A549 (cell line): Measurements from ENCODE around the gene ARPC5L. TPM values are rescaled to one million over a fixed set of nuclear protein-coding genes. Genes with fewer than 3 reads are reported as not detected.

Source experiments
- ATAC-seq, 2 experiments: fragments of 200-7000 bp in 1 of 2; fragments of >200 bp in 1 of 2; cut with Nextera tagmentation in 1 of 2; cut with Tn5 transposase in 1 of 2; 3 replicates each; pipeline versions ENCODE4 v1.8.0 to v1.9.1; 2018 to 2020; ENCODE audit warnings: mild to moderate bottlenecking in 1 of 2, moderate library complexity in 1 of 2
- CTCF ChIA-PET: fragments of 300-600 bp; sonication (Branson Sonifier 250); formaldehyde crosslinking; extraction: SDS; loops from one replicate; lab custom pipeline; 2021; ENCODE audit warnings: antibody characterized with exemption, inconsistent platforms; lab: Yijun Ruan, JAX
- POLR2A ChIA-PET: fragments of 350-600 bp; formaldehyde crosslinking; extraction: SDS; loops from one replicate; lab custom pipeline; 2021; ENCODE audit warnings: antibody characterized with exemption, inconsistent platforms; lab: Yijun Ruan, JAX
- DNase-seq, 2 experiments: peaks; one replicate each; pipeline versions ENCODE4 v3.0.0 to v3.0.0-alpha.2; 2011 to 2016; ENCODE audit warnings: low read depth in 1 of 2, low spot score in 1 of 2
- FAIRE-seq: peaks from 2 replicates; lab custom pipeline; 2011; peaks lifted over from hg19 to GRCh38; lab: Jason Lieb, UNC
- H3K27ac ChIP-seq, 2 experiments: fragments of >200 bp; sonication (Bioruptor Twin); formaldehyde crosslinking; 3 replicates each; pipeline ENCODE4 v1.5.1; 2016 to 2017
- H3K4me1 ChIP-seq: fragments of >200 bp; sonication (Bioruptor Twin); formaldehyde crosslinking; 3 replicates; pipeline ENCODE4 v1.6.1; 2016
- H3K4me2 ChIP-seq: fragments of >200 bp; sonication (Bioruptor Twin); formaldehyde crosslinking; 3 replicates; pipeline ENCODE4 v1.6.1; 2016
- H3K4me3 ChIP-seq: fragments of >200 bp; sonication (Bioruptor Twin); formaldehyde crosslinking; 3 replicates; pipeline ENCODE4 v1.5.1; 2016
- H3K9me3 ChIP-seq: fragments of >200 bp; sonication (Bioruptor Twin); formaldehyde crosslinking; 3 replicates; pipeline ENCODE4 v1.6.1; 2016
- BCL3 ChIP-seq: fragments of >200 bp; sonication (Bioruptor Twin); formaldehyde crosslinking; IDR thresholded peaks from 3 replicates; pipeline ENCODE4 v1.6.1; 2016
- CBX2 ChIP-seq: fragments of 200-600 bp; sonication (generic); IDR thresholded peaks from 2 replicates; pipeline ENCODE4 v1.6.1; 2016; ENCODE audit warnings: low read depth, mild to moderate bottlenecking, borderline replicate concordance
- CTCF ChIP-seq: fragments of >200 bp; sonication (Bioruptor Twin); formaldehyde crosslinking; IDR thresholded peaks from 3 replicates; pipeline ENCODE4 v1.5.1; 2016
- E2F6 ChIP-seq: IDR thresholded peaks from 2 replicates; pipeline ENCODE4 v1.6.1; 2012; ENCODE audit warnings: low read depth, borderline replicate concordance
- EHF ChIP-seq: fragments of 250-450 bp; sonication (Bioruptor Pico); IDR thresholded peaks from 2 replicates; pipeline ENCODE4 v1.5.0; 2020; ENCODE audit warnings: mild to moderate bottlenecking
- ELK1 ChIP-seq: fragments of 150-350 bp; IDR thresholded peaks from 2 replicates; pipeline ENCODE4 v1.6.1; 2014; ENCODE audit warnings: low read depth, mild to moderate bottlenecking, low read length
- FOSL2 ChIP-seq, 2 experiments: fragments of 450-650 bp in 1 of 2; fragments of >200 bp in 1 of 2; sonication (Bioruptor Twin) in 1 of 2; formaldehyde crosslinking; IDR thresholded peaks; 2 replicates each; pipeline versions ENCODE4 v1.5.0 to v1.6.1; 2016 to 2020; ENCODE audit warnings: mild to moderate bottlenecking in 1 of 2, moderate library complexity in 1 of 2
- FOXS1 ChIP-seq: fragments of 250-450 bp; sonication (Bioruptor Pico); IDR thresholded peaks from 2 replicates; pipeline ENCODE4 v1.5.0; 2020; ENCODE audit warnings: mild to moderate bottlenecking, moderate library complexity
- HDAC2 ChIP-seq: fragments of 200-600 bp; sonication (generic); IDR thresholded peaks from 2 replicates; pipeline ENCODE4 v1.6.1; 2016
- HEYL ChIP-seq: fragments of 250-450 bp; sonication (Bioruptor Pico); IDR thresholded peaks from 2 replicates; pipeline ENCODE4 v1.8.0; 2021; ENCODE audit warnings: mild to moderate bottlenecking, moderate library complexity
- HOXB13 ChIP-seq: fragments of 250-450 bp; sonication (Bioruptor Pico); IDR thresholded peaks from 2 replicates; pipeline ENCODE4 v1.5.0; 2020; ENCODE audit warnings: low read depth, mild to moderate bottlenecking, moderate library complexity
- HOXB5 ChIP-seq: fragments of 250-450 bp; sonication (Bioruptor Pico); IDR thresholded peaks from 2 replicates; pipeline ENCODE4 v1.5.0; 2020; ENCODE audit warnings: mild to moderate bottlenecking, moderate library complexity
- JUN ChIP-seq, 2 experiments: fragments of >200 bp; sonication (Bioruptor Twin); formaldehyde crosslinking; IDR thresholded peaks; 2 replicates in 1 of 2; 3 replicates in 1 of 2; pipeline ENCODE4 v1.6.1; 2016 to 2017
- KDM1A ChIP-seq: fragments of 200-600 bp; sonication (generic); IDR thresholded peaks from 2 replicates; pipeline ENCODE4 v1.6.1; 2016; ENCODE audit warnings: low read depth, mild to moderate bottlenecking
- KDM5A ChIP-seq: fragments of 200-600 bp; sonication (generic); IDR thresholded peaks from 2 replicates; pipeline ENCODE4 v1.6.1; 2016; ENCODE audit warnings: antibody characterized with exemption, mild to moderate bottlenecking
- MAX ChIP-seq: IDR thresholded peaks from 2 replicates; pipeline ENCODE4 v1.6.1; 2012
- NPAS2 ChIP-seq: fragments of 250-450 bp; sonication (Bioruptor Pico); IDR thresholded peaks from 2 replicates; pipeline ENCODE4 v1.8.0; 2022; ENCODE audit warnings: mild to moderate bottlenecking, moderate library complexity, borderline replicate concordance
- PBX3 ChIP-seq: IDR thresholded peaks from 2 replicates; pipeline ENCODE4 v1.6.1; 2012
- PHF8 ChIP-seq: fragments of 200-600 bp; sonication (generic); IDR thresholded peaks from 2 replicates; pipeline ENCODE4 v1.6.1; 2016; ENCODE audit warnings: low read depth, mild to moderate bottlenecking, antibody characterized with exemption, moderate library complexity, borderline replicate concordance
- POLR2A ChIP-seq: IDR thresholded peaks from 2 replicates; pipeline ENCODE4 v1.6.1; 2012; ENCODE audit warnings: mild to moderate bottlenecking, low read length
- POLR2AphosphoS2 ChIP-seq: conservative IDR thresholded peaks from 2 replicates; pipeline ENCODE4 v1.6.1; 2012; ENCODE audit warnings: low read length, improper control_type of control experiment, inconsistent platforms
- REST ChIP-seq: fragments of 200-600 bp; sonication (generic); IDR thresholded peaks from 2 replicates; pipeline ENCODE4 v1.6.1; 2016; ENCODE audit warnings: antibody characterized with exemption, mild to moderate bottlenecking, moderate library complexity
- RNF2 ChIP-seq: fragments of 200-600 bp; sonication (generic); IDR thresholded peaks from 2 replicates; pipeline ENCODE4 v1.6.1; 2016; ENCODE audit warnings: low read depth, mild to moderate bottlenecking, antibody characterized with exemption, moderate library complexity, borderline replicate concordance
- ZFP36 ChIP-seq: fragments of 450-650 bp; IDR thresholded peaks from 2 replicates; pipeline ENCODE4 v1.6.1; 2014; ENCODE audit warnings: borderline replicate concordance; ENCODE audit not compliant: partially characterized antibody
- WGBS: methylation state at CpG from one replicate; pipeline ENCODE4 v1.1.6; 2017; ENCODE audit errors: missing lambda C conversion rate; 5-methylcytosine and 5-hydroxymethylcytosine counted together
- polyA plus RNA-seq, 4 experiments: library from polyadenylated mRNA; depleted of rRNA in 3 of 4; stranded (reverse); fragments of >200 nt; fragmentation: RNase III in 1 of 4; extraction: RNeasy Plus Mini Kit Qiagen cat#74134 plus additional on column Dnase treatment in 1 of 4; gene quantifications; 2 replicates in 3 of 4; 3 replicates in 1 of 4; pipeline ENCODE4 v1.2.3, GENCODE V29; 2011 to 2017

The ARPC5L gene
- polyA plus RNA-seq, 2 of the 4 experiments (the other 2 are of a cell fraction), result 59.4 to 62.8 TPM

- TF ChIP-seq E2F6 (no peak), HEYL (CRISPR knock-in tag) (no peak), ELK1 (no peak), CTCF (no peak), KDM1A (no peak), BCL3 (no peak), CBX2 (no peak), MAX (no peak), FOXS1 (no peak), FOSL2 (IDR thresholded peaks at IDR 0.05) (no peak), FOSL2 (CRISPR knock-in tag; IDR thresholded peaks at IDR 0.05) (no peak), ZFP36 (no peak), PHF8 (no peak), NPAS2 (CRISPR knock-in tag) (no peak)
- Histone ChIP-seq H3K9me3 (no peaks in the 10 kb centered on the region), H3K27ac (no peak overlapping the region), H3K4me3 (no peak overlapping the region), H3K4me2 (no peak overlapping the region), H3K4me1 (peaks cover 18% of the 10 kb centered on the region)
- WGBS, result 44% methylated on average over 4 of the region's 4 CpGs
- FAIRE-seq (no peak), ATAC-seq (no peak), DNase-seq (no peak)
- ChIA-PET POLR2A (no interaction called here), CTCF (interaction anchor here (1.8 to 43.0 kb wide), 4 partner anchors 10 to 44 kb away, joined by 7 to 2512 read pairs (median 232); partner anchors contain the start of genes NR6A1, OLFML2A and WDR38)
These were observed 31.3 kb upstream of the ARPC5L start for GRCh38 chr9:124830593-124830992.

GRCh38 chr9:124831642-124832364 is 30.1 kb upstream of the ARPC5L start:
- ATAC-seq (no peak), FAIRE-seq (no peak), DNase-seq (no peak)
- POLR2A ChIA-PET, result no interaction called here
- CTCF ChIA-PET, result interaction anchor here (1.8 to 43.0 kb wide), 4 partner anchors 8 to 45 kb away, joined by 7 to 2512 read pairs (median 229); partner anchors contain the start of genes NR6A1, OLFML2A and WDR38
- TF ChIP-seq REST, result no peak
- no peak for TF ChIP-seq HDAC2
- no peak for TF ChIP-seq KDM1A
- TF ChIP-seq RNF2, result no peak
- no peak for TF ChIP-seq HOXB13 (CRISPR knock-in tag)
- TF ChIP-seq JUN (IDR thresholded peaks at IDR 0.05), result no peak
- no peak for TF ChIP-seq POLR2A
- TF ChIP-seq EHF (CRISPR knock-in tag), result no peak
- no peak for TF ChIP-seq HEYL (CRISPR knock-in tag)
- no peak for TF ChIP-seq KDM5A
- no peak for TF ChIP-seq HOXB5 (CRISPR knock-in tag)
- no peak for TF ChIP-seq PBX3
- TF ChIP-seq POLR2AphosphoS2, result no peak
- Histone ChIP-seq H3K27ac (no peak overlapping the region), H3K4me2 (no peak overlapping the region), H3K9me3 (no peaks in the 10 kb centered on the region), H3K4me1 (peaks cover 18% of the 10 kb centered on the region), H3K4me3 (no peak overlapping the region)
- WGBS, result 82% methylated on average over 9 of the region's 9 CpGs
